ENCODE measurements around the gene EFHC1.

EFHC1 gene

GRCh38 chr6:52530351-52530750 is 110.2 kb downstream of the EFHC1 start:
- ATAC-seq (replicated peaks) (no peak), DNase-seq (no peak)
- H3K36me3 Mint-ChIP-seq (ENCODE audit: insufficient read depth), result peaks cover 12% of the 10 kb centered on the region
- H3K4me3 Mint-ChIP-seq, result no peak overlapping the region
- no peaks in the 10 kb centered on the region for H3K27me3 Mint-ChIP-seq
- H3K9me3 Mint-ChIP-seq, result no peaks in the 10 kb centered on the region
- H3K27ac Mint-ChIP-seq, result no peak overlapping the region
- H3K4me1 Mint-ChIP-seq (ENCODE audit: low read depth in 2 of 2), result peaks cover under 1 to 8% of the 10 kb centered on the region in 2 donors

DNA sequence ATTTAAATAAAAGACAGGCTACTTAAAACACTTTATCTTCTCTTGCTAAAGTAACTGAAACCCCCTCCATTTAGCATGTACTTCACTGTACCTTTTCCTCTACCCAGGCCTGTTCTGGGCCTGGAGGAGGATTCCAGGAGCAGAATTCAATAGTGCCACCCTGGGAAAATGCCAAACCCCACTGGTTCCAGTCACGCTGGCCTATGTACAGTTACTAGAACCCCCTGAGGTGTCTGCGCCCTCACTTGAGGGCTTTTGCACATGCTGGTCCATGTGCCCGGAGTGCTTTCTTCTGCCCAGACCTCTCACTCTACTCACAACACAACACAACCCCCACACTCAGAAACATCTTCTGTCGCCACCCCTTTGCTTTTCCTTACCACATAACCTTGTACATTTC is 111.3 kb downstream of the EFHC1 start:
- H3K9me3 Mint-ChIP-seq, result no peaks in the 10 kb centered on the region
- H3K4me3 Mint-ChIP-seq, result no peak overlapping the region
- H3K27ac Mint-ChIP-seq, result no peak overlapping the region
- peaks cover 16% of the 10 kb centered on the region for H3K36me3 Mint-ChIP-seq (ENCODE audit: insufficient read depth)
- DNase-seq (no peak), ATAC-seq (replicated peaks) (no peak)
- peaks cover 8 to 16% of the 10 kb centered on the region in 2 donors for H3K4me1 Mint-ChIP-seq (ENCODE audit: low read depth in 2 of 2)
- H3K27me3 Mint-ChIP-seq, result no peaks in the 10 kb centered on the region

- peaks cover 14% of the 10 kb centered on the region for H3K36me3 Mint-ChIP-seq (ENCODE audit: insufficient read depth)
- H3K27ac Mint-ChIP-seq, result no peak overlapping the region
- no peak overlapping the region for H3K4me3 Mint-ChIP-seq
Measured at GRCh38 chr6:52531834-52532233, 111.7 kb downstream of the EFHC1 start.

DNA sequence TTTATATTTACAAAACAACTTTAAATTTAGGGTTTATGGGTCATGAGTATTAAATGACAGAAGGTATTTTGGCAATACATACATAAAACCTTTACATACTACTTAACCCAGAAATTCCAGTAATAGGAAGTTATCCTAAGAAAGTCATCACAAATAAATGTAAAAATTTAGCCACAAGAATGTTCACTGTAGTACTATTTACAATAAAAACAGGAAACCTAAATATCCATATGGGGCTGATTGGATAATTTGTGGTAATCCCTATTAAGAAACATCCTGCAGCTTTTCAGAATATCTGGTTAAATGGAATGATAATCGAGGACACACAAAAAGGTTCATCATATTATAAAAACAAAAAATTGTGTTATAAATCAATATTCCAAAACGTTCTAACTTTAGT is 112.3 kb downstream of the EFHC1 start:
- no peak overlapping the region for H3K4me3 Mint-ChIP-seq
- DNase-seq (no peak), ATAC-seq (replicated peaks) (no peak)
- peaks cover 11% of the 10 kb centered on the region for H3K36me3 Mint-ChIP-seq (ENCODE audit: insufficient read depth)
- H3K9me3 Mint-ChIP-seq, result no peaks in the 10 kb centered on the region
- no peaks in the 10 kb centered on the region for H3K27me3 Mint-ChIP-seq
- H3K27ac Mint-ChIP-seq, result no peak overlapping the region
- H3K4me1 Mint-ChIP-seq (ENCODE audit: low read depth in 2 of 2), result peaks cover 14 to 24% of the 10 kb centered on the region in 2 donors

More at GRCh38 chr6:52531834-52532233, 111.7 kb downstream of the EFHC1 start:
- ATAC-seq (replicated peaks) (no peak), DNase-seq (no peak)
- Mint-ChIP-seq H3K27me3 (no peaks in the 10 kb centered on the region), H3K4me1 (ENCODE audit: low read depth in 2 of 2) (peaks cover 8 to 20% of the 10 kb centered on the region in 2 donors), H3K9me3 (no peaks in the 10 kb centered on the region)

- ATAC-seq (replicated peaks) (no peak), DNase-seq (no peak)
- H3K36me3 Mint-ChIP-seq (ENCODE audit: insufficient read depth), result peaks cover 11% of the 10 kb centered on the region
- no peaks in the 10 kb centered on the region for H3K9me3 Mint-ChIP-seq
- H3K4me3 Mint-ChIP-seq, result no peak overlapping the region
- H3K4me1 Mint-ChIP-seq (ENCODE audit: low read depth in 2 of 2), result peaks cover 24 to 33% of the 10 kb centered on the region in 2 donors
- no peaks in the 10 kb centered on the region for H3K27me3 Mint-ChIP-seq
- H3K27ac Mint-ChIP-seq, result no peak overlapping the region
Measured at GRCh38 chr6:52533491-52533890, 113.3 kb downstream of the EFHC1 start.

DNA sequence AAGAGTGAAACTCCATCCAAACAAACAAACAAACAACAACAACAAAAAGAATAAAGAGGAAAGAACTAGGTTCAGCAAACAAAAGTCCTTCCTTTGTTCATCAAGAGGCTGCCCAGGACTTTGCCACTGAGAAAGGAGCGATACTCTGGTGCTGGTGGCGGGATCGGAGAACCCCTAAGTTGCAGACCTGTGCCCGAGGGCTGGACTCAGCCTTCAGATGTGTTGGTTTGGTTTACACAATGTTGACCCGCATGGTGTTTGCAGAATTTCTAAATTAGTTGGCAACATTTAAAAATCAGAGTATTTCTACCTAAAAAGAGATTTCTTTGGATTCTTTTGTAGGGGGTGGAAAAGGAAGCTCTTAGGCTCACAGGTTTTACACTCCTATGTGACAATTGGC is 114.2 kb downstream of the EFHC1 start:
- Mint-ChIP-seq H3K36me3 (ENCODE audit: insufficient read depth) (peaks cover 11% of the 10 kb centered on the region), H3K4me1 (ENCODE audit: low read depth in 2 of 2) (peaks cover 32 to 36% of the 10 kb centered on the region in 2 donors), H3K27ac (peak overlapping the region in 1 of 2 donors; percentile 36), H3K4me3 (peak overlapping the region in 1 of 2 donors; percentile 7), H3K9me3 (no peaks in the 10 kb centered on the region), H3K27me3 (no peaks in the 10 kb centered on the region)
- no peak for ATAC-seq (replicated peaks)
- DNase-seq, result no peak

DNA sequence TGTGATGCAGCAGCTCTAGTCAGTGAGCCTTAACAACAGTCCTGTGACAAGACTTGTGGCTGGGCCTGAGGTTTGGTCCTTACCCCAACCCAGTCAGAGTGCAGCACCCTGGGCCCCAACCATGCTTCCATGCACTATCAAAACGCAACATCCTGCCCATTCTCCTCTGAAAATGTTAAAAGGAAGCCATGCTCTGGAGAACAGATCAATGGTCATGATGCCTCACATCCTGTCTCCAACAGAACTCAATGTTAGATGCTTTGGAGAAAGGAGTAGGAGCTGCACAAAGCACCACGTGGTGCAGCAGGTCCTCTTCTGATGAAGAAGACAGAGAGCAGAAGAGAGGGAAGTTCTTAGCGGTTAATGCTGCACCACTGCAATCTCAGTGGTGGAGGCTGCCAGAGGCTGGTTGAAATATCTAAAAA is 114.8 kb downstream of the EFHC1 start:
- DNase-seq, result peak in 1 of 3 experiments; percentile 8
- H3K9me3 Mint-ChIP-seq, result no peaks in the 10 kb centered on the region
- H3K27me3 Mint-ChIP-seq, result no peaks in the 10 kb centered on the region
- ATAC-seq (replicated peaks), result peak; percentile 56
- peak overlapping the region; percentile 28 to 75 for H3K4me3 Mint-ChIP-seq
- peaks cover 11% of the 10 kb centered on the region for H3K36me3 Mint-ChIP-seq (ENCODE audit: insufficient read depth)
- peak overlapping the region; percentile 36 to 66 for H3K27ac Mint-ChIP-seq
- peaks cover 37 to 38% of the 10 kb centered on the region in 2 donors for H3K4me1 Mint-ChIP-seq (ENCODE audit: low read depth in 2 of 2)

GRCh38 chr6:52535711-52536423 is 115.7 kb downstream of the EFHC1 start:
- no peaks in the 10 kb centered on the region for H3K9me3 Mint-ChIP-seq
- H3K36me3 Mint-ChIP-seq (ENCODE audit: insufficient read depth), result peaks cover 11% of the 10 kb centered on the region
- H3K4me1 Mint-ChIP-seq (ENCODE audit: low read depth in 2 of 2), result peaks cover 37 to 42% of the 10 kb centered on the region in 2 donors
- ATAC-seq (replicated peaks) (peak; percentile 62), DNase-seq (no peak)
- H3K27me3 Mint-ChIP-seq, result no peaks in the 10 kb centered on the region
- H3K4me3 Mint-ChIP-seq, result peak overlapping the region; percentile 28 to 75
- H3K27ac Mint-ChIP-seq, result peak overlapping the region in 1 of 2 donors; percentile 66

- no peak for ATAC-seq (replicated peaks)
- peaks cover 11% of the 10 kb centered on the region for H3K36me3 Mint-ChIP-seq (ENCODE audit: insufficient read depth)
- no peaks in the 10 kb centered on the region for H3K9me3 Mint-ChIP-seq
Measured at GRCh38 chr6:52536424-52536916, 116.3 kb downstream of the EFHC1 start.

DNA sequence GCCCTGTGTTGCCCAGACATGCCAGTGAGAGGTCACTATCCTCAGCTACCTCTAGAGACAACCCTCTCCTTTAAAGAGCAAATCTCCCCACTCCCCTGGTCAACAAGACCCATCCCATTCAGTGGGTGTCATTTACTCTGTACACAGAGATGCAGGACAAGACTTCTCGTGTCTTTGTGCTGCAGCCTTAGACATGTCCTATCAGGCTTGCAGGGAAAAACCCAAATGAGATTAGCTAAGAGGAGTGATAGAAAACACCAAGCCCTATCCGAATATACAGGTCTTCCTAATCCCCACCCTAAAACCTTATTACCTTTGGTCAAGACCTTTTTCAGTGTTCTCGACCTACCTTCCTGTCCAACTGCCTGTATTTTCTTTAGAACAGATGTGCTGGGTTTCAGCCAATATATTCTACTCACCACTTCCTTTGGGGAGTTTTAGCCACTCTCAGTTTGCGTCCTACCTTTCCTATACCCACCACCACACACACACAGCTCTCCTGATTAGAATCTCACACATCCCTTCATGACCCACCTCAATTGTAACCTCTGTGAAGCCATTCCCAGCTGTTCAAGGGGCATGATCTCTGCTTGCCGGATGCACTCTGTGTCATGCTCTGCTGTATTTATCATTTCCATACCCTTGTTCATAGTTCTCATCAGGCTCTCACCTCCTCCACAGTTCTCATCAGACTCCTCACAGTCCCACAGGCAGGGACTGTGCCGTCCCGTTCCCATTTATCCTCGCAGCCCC is 117.0 kb downstream of the EFHC1 start:
- ATAC-seq (replicated peaks), result peak; percentile 64
- H3K4me3 Mint-ChIP-seq, result peak overlapping the region; percentile 0 to 23

More at GRCh38 chr6:52536424-52536916, 116.3 kb downstream of the EFHC1 start:
- DNase-seq, result no peak
- Mint-ChIP-seq H3K4me3 (peak overlapping the region in 1 of 2 donors; percentile 0), H3K4me1 (ENCODE audit: low read depth in 2 of 2) (peaks cover 37 to 44% of the 10 kb centered on the region in 2 donors), H3K27me3 (no peaks in the 10 kb centered on the region), H3K27ac (peak overlapping the region in 1 of 2 donors; percentile 51)

DNA sequence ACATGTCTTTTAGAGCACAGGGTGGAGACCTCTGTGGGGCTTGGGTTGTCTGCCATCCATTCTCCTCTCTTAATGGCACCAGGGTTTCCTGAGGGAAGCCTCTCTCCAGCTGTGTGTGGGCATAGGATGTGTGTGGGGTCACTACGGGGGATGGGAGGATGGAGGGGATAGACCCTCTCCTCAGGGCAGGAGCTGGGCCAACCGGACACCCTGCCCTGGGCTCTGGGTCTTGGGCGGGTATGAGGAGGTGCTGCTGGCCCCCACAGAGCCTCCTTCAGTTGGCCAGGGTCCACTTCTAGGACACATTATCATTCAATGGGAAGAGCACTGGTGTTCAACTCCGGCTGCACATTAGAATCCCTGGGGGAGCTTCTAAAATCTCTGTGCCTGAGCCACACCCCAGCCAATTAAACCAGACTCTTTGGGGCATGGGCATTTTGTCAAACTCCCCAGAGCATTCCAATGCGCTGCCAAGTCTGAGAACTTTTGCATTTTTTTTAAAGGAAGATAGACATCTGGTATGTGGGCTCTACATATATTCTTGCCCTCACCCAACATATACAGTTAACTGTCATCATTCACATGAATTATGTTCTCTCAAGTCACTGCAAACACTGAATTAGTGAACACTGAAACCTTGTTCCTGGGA is 118.2 kb downstream of the EFHC1 start:
- Mint-ChIP-seq H3K4me3 (peak overlapping the region; percentile 4 to 23), H3K27me3 (no peaks in the 10 kb centered on the region), H3K27ac (peak overlapping the region; percentile 26 to 51), H3K36me3 (ENCODE audit: insufficient read depth) (peaks cover 13% of the 10 kb centered on the region), H3K9me3 (no peaks in the 10 kb centered on the region), H3K4me1 (ENCODE audit: low read depth in 2 of 2) (peaks cover 38 to 45% of the 10 kb centered on the region in 2 donors)
- ATAC-seq (replicated peaks) (no peak), DNase-seq (no peak)

More for the DNA sequence above, 117.0 kb downstream of the EFHC1 start:
- no peaks in the 10 kb centered on the region for H3K27me3 Mint-ChIP-seq
- H3K9me3 Mint-ChIP-seq, result no peaks in the 10 kb centered on the region
- no peak for DNase-seq
- peak overlapping the region; percentile 26 to 51 for H3K27ac Mint-ChIP-seq
- peaks cover 11% of the 10 kb centered on the region for H3K36me3 Mint-ChIP-seq (ENCODE audit: insufficient read depth)
- peaks cover 37 to 45% of the 10 kb centered on the region in 2 donors for H3K4me1 Mint-ChIP-seq (ENCODE audit: low read depth in 2 of 2)

DNA sequence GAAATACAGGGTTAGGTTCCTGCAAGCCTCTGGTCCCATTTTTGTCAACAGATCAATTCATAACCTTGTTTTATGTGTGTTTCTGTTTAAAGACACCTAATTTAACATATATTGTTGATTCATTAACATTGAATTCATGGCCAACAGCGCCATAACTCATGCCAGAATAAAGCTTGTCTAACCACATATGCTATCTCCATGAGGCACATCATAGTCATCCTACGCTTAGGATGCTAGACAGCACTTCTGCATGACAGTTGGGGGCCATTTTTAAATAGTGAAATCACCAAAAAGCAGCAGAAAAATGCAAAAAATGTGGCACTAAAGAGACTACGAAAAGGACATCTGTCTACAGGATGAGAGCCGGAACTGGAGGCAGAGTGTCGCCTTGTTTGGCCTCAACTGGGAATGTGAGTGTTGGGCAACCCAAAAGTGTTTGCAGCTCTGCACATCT is 118.8 kb downstream of the EFHC1 start:
- DNase-seq (no peak), ATAC-seq (replicated peaks) (no peak)
- H3K27me3 Mint-ChIP-seq, result no peaks in the 10 kb centered on the region
- H3K27ac Mint-ChIP-seq, result peak overlapping the region in 1 of 2 donors; percentile 26
- H3K36me3 Mint-ChIP-seq (ENCODE audit: insufficient read depth), result peaks cover 11% of the 10 kb centered on the region
- H3K4me3 Mint-ChIP-seq, result no peak overlapping the region
- H3K9me3 Mint-ChIP-seq, result no peaks in the 10 kb centered on the region
- peaks cover 44 to 45% of the 10 kb centered on the region in 2 donors for H3K4me1 Mint-ChIP-seq (ENCODE audit: low read depth in 2 of 2)

DNA sequence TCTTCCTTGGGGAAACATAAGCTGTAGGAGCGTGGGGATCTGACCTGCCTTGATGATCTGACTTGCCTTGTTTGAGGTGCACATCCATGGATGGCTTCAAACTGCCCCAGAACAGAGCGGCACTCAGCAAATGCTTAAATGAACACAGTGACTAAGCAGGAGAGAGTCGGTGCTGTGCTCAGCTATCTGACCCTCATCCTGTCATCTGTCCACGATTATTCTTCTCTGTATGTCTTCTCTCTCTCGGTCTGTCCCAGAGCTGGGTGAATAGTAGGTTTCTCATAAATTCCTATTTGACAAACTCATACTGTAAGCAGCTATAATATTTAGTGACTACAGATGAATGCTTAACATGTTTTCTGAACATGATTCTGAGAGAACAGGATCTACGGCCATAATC is 119.5 kb downstream of the EFHC1 start:
- Mint-ChIP-seq H3K4me1 (ENCODE audit: low read depth in 2 of 2) (peaks cover 49 to 51% of the 10 kb centered on the region in 2 donors), H3K36me3 (ENCODE audit: insufficient read depth) (peaks cover 7% of the 10 kb centered on the region), H3K4me3 (no peak overlapping the region), H3K27me3 (no peaks in the 10 kb centered on the region), H3K9me3 (no peaks in the 10 kb centered on the region), H3K27ac (no peak overlapping the region)
- DNase-seq (no peak), ATAC-seq (replicated peaks) (no peak)
